HG03045 (cell line): ENCODE data around the gene ALDH3B2.
"Not testable (repeated sequence)": the region's sequence is repeated elsewhere in the genome, so short reads cannot be mapped to it uniquely, and the experiment has no call there.

Source experiments
- ATAC-seq: cut with Tn5 transposase; IDR thresholded peaks from one replicate; pipeline ENCODE4 v1.9.1; 2021; ENCODE audit warnings: mild to moderate bottlenecking, moderate library complexity; ENCODE audit not compliant: unreplicated experiment

Gene ALDH3B2

GRCh38 chr11:67645521-67646461 is 28.6 kb downstream of the ALDH3B2 start:
- no peak for ATAC-seq

- ATAC-seq = no peak
Measured at GRCh38 chr11:67644472-67645418, 29.7 kb downstream of the ALDH3B2 start.

DNA sequence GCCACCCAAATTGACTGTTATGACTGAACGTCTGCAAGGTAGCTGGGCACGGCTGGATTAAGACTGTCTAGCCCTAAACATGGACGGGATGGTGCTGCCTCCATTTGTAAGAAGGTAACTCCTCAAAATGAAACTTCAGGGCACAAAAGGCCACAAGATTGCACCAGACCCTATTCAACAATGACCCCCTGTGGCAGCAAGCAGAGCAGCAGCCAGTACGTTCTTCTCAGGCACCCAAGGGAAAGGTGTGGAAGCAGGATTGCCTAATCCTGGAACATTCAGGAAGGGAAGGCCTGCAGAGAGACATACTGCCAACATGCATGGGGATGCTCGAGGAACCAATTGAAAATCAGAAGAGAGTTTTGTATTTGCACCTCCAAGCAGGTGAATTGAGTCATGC is 30.4 kb downstream of the ALDH3B2 start:
- no peak for ATAC-seq

DNA sequence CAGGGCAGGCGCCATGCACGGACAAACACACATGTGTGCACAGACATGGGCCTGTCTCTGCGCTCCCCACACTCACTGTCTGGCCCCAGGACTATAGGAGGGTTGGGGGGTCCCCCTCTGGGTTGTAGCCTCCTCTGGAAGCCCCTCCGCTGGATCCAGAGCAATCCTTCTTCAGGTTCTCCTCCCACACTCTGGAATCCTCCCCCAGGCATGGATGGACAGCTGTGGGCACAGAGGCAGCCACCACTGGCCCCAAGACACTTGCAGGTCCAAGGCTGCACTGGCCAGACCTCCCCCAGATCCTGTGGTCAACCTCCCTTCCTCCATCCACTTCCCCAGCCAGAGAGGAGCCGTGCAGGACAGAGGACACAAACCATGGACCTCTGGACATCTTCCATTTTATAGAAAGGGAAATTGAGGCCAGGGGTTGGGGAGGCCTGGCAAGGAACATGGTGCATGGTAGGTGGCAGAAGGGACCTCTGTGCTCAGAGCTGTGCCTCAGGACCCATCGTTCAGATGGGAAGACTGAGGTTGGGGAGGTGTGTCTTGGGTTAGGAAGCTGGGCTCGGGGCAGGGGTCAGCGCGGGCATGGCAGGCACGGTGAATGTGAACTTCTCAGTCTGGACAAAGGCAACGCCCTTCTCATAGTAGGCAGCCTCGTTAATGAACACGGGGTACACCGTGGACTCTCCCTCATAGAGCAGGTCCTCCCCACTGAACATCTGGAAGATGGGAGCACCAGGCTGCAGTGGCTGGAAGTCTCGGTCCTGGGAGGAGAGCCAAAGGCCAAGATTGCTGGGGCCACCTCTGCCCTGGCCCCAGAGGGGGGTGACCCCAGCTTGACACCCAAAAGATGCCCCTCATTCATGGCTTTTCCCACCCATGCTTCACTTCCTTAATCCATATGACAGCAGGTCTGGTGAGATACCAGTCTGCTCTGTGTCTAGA is 32.0 kb downstream of the ALDH3B2 start:
- no peak for ATAC-seq

DNA sequence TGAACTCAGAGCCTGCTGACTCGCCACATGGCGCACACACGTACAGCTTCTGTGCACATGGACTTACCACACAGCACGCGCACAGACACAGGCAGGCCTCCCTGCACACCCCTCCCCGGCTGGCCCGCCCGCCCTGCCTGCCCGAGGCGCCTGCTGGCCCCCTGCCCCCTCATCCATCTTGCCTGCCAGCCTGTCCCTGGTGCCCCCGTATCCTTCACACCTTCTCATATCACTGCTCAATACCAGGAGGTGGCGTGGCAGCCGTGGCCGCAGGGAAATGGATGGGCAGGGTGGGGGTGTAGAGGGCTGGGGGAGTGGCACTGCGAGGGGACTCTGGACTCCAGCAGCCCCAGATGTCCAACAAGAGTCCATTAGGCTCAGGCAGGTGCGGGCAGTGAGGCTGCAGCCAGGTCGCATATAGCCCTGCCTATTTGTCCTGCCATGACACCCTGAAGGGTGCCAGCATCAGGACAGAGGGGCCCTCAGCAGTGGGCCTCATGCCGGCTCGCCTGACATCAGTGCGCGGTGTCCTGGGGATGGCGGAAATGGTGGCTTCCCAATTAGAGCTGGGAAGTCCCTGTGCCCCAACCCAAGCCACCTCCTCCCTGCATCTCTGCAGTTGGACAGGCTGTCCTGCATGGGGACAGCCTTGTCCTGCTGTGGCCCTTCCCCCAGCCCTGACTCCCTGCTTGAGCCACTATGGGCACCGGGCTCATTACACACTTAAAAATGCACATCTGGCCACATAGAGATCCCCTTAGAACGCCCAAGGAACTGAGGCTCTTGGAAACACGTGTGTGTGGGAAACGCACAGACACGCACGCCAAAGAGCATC is 32.9 kb downstream of the ALDH3B2 start:
- no peak for ATAC-seq

- no peak for ATAC-seq
Measured at GRCh38 chr11:67640758-67641337, 33.6 kb downstream of the ALDH3B2 start.

DNA sequence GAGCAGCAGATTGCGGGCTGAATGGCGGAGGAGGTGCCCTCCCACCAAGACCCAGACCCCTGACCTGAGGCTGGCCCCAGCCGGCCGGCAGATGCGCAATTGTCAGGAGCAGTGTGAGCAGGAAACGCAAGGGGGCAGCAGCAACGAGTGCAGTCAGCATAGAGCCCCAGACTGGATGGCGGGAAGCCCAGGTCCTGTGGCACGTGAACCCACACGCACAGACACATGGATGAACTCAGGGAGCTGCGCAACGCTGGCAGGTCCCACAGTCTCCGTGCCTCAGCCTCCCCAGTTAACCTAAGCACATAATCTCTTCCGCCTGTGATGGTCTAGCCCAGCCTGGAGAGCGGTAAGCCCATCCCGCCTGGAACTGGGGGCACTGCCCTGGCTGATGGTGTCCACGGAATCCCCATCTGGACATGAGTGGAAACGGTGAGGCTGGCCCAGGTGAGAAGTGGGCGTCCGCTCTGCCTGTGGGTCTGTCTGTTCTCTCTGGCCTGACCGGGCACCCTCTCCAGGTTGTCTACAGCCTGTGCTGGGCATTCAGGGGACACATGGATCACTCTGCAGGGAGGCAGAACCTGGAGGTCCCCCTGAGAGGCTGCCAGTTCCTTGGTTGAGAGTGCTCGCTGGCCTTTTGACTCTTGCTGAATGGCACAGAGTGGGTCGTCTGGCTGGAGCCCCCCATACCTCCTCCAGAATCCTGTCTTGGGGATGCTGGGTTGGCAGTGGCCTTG is 34.2 kb downstream of the ALDH3B2 start:
- ATAC-seq = no peak

- ATAC-seq = no peak
Measured at GRCh38 chr11:67639438-67639859, 35.0 kb downstream of the ALDH3B2 start, which contains the start of gene TBX10. TBX10 (minus strand) TSS chr11:67639763; CDS start chr11:67639472, 291 bp downstream.

- no peak for ATAC-seq
Measured at GRCh38 chr11:67638535-67639437, 35.6 kb downstream of the ALDH3B2 start.

- not testable (repeated sequence) for ATAC-seq
Measured at GRCh38 chr11:67637441-67637840, 37.0 kb downstream of the ALDH3B2 start.

GRCh38 chr11:67636962-67637361 is 37.5 kb downstream of the ALDH3B2 start:
- no peak for ATAC-seq

- no peak for ATAC-seq
Measured at GRCh38 chr11:67635231-67635521, 39.2 kb downstream of the ALDH3B2 start.

DNA sequence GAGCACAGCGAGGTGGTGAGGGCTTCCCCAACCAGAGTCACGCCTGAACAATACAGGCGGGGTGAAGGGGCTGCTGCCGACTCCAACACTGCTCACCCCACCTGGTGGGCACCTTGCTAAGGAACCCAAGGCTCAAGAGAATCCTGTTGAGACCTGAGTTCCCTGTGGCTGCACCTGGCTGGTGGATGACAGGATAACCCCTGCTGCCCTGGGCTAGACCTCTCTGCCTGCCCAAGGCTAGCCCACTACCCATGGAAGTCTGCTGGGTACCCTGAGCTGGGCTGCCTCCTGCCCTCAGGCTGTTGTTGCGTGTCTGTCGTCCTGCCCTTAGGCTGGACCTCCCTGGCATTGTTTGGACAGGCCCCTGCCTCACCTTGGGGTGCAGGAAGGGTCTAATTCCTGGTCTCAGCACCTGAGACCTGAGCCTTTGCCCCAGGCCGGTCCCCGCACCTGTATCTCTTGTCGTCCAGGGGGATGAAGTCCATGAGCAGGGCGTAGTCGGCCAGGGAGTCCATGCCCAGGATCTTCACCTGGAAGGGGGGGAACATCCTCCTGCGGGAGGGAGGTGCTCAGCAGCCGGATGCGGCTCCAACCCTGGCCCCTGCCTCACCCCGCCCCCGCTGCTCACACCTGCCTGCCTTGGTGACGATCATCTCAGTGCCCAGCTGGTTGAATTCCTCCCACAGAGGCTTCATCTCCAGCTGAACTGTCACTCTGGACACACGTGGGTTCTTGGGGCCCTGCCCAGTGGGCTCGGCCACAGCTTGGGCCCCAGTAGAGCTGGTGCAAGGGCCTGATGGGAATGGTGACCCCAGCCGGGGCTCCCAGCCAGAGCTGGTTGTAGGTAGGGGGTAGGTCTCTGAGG is 39.8 kb downstream of the ALDH3B2 start:
- no peak for ATAC-seq

DNA sequence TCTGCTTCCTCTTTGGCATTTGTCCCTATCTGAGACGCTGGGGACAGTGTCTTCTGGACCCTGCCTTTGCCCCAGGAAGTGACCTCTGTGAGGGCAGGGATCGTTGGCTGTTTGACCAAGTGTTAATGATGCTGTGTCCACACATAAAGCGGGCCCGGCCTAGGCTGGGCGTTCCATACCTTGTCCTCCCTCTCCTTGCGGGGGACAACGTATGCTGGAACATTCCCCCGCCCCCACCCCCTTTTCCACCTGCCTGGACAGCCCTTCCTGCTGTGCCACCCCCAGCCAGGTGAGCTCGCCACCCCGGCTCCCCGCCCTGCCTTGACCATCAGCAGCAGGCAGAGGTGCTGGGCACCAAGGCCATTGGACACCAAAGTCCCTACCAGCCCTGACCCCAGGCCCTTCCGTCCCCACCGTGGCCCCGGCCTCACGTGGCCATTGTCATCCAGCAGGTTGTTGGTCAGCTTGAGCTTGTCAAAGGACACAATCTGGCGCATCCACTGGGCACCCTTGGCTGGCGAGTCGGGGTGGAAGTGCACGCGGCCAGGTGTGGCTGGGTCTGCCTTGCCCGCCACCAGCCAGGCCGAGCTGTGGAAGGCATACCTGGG is 40.6 kb downstream of the ALDH3B2 start:
- ATAC-seq = no peak

GRCh38 chr11:67632982-67633755 is 41.3 kb downstream of the ALDH3B2 start:
- ATAC-seq = no peak
